Fibroblast of lung (primary cell): ENCODE results near the gene DNAJC5. TPM values are rescaled to one million over a fixed set of nuclear protein-coding genes. Genes with fewer than 3 reads are reported as not detected.

ENCODE experiments used
- DNase-seq, 2 donors: peaks; one replicate each; pipeline versions ENCODE4 v3.0.0 to v3.0.0-alpha.2; 2010; ENCODE audit warnings: low read depth in 2 of 2
- H2AFZ ChIP-seq: 2 replicates; pipeline ENCODE4 v1.5.1; 2012; ENCODE audit warnings: low read length, control low read depth, inconsistent platforms
- H3K27ac ChIP-seq: 2 replicates; pipeline ENCODE4 v1.5.1; 2011; ENCODE audit warnings: low read length, control low read depth; ENCODE audit not compliant: insufficient read depth
- H3K27me3 ChIP-seq: 2 replicates; pipeline ENCODE4 v1.5.1; 2011; ENCODE audit warnings: mild to moderate bottlenecking, low read length; ENCODE audit not compliant: control insufficient read depth, insufficient read depth
- H3K36me3 ChIP-seq: 2 replicates; pipeline ENCODE4 v1.5.1; 2011; ENCODE audit warnings: low read length; ENCODE audit not compliant: control insufficient read depth, insufficient read depth
- H3K4me1 ChIP-seq: 2 replicates; pipeline ENCODE4 v1.5.1; 2011; ENCODE audit warnings: low read length; ENCODE audit not compliant: control insufficient read depth, insufficient read depth; ENCODE audit errors: extremely low read depth
- H3K4me2 ChIP-seq: 2 replicates; pipeline ENCODE4 v1.5.1; 2011; ENCODE audit warnings: low read length, control low read depth; ENCODE audit not compliant: insufficient read depth; ENCODE audit errors: extremely low read depth
- H3K4me3 ChIP-seq, 4 experiments: fragments of 200-600 bp in 1 of 4; sonication (generic) in 1 of 4; replicated peaks in 1 of 4; 2 replicates each; pipeline ENCODE4 v1.5.1; 2011 to 2016; ENCODE audit warnings: low read length in 4 of 4, low read depth in 3 of 4, mild to moderate bottlenecking in 3 of 4, control low read depth in 2 of 4, inconsistent platforms in 1 of 4, mixed read lengths in 1 of 4; ENCODE audit not compliant: insufficient read depth in 1 of 4; ENCODE audit errors: control extremely low read depth in 1 of 4
- H3K79me2 ChIP-seq: 2 replicates; pipeline ENCODE4 v1.5.1; 2012; ENCODE audit warnings: mild to moderate bottlenecking, low read length, inconsistent platforms; ENCODE audit not compliant: control insufficient read depth, insufficient read depth
- H3K9ac ChIP-seq: 2 replicates; pipeline ENCODE4 v1.5.1; 2011; ENCODE audit warnings: mild to moderate bottlenecking, low read length, control low read depth; ENCODE audit not compliant: insufficient read depth
- H3K9me3 ChIP-seq: 2 replicates; pipeline ENCODE4 v1.5.1; 2012; ENCODE audit warnings: low read depth, low read length; ENCODE audit not compliant: control insufficient read depth, insufficient read depth
- H4K20me1 ChIP-seq: 2 replicates; pipeline ENCODE4 v1.5.1; 2011; ENCODE audit warnings: low read length; ENCODE audit not compliant: control insufficient read depth, insufficient read depth; ENCODE audit errors: extremely low read depth
- CTCF ChIP-seq, 2 donors: IDR thresholded peaks in 1 of 2; conservative IDR thresholded peaks in 1 of 2; 1 replicate in 1 of 2; 2 replicates in 1 of 2; pipeline ENCODE4 v1.5.1; 2011 to 2012; ENCODE audit warnings: low read length in 2 of 2, control low read depth in 1 of 2, inconsistent platforms in 1 of 2, low read depth in 1 of 2, mild to moderate bottlenecking in 1 of 2
- EZH2 ChIP-seq: IDR thresholded peaks from 2 replicates; pipeline ENCODE4 v1.5.1; 2012; ENCODE audit warnings: low read length, control low read depth, mild to moderate bottlenecking; ENCODE audit errors: missing control alignments
- polyA plus RNA-seq, 2 donors: library from polyadenylated mRNA; depleted of rRNA in 1 of 2; stranded (reverse) in 1 of 2; unstranded in 1 of 2; fragments of >200 nt; gene quantifications; 2 replicates each; pipeline ENCODE4 v1.2.1, GENCODE V29; 2011 to 2012; ENCODE audit warnings: missing spikeins in 1 of 2
- total RNA-seq: library from RNA; depleted of rRNA; stranded (reverse); fragments of >200 nt; gene quantifications from 2 replicates; pipeline ENCODE4 v1.2.1, GENCODE V29; 2014

DNAJC5 gene
- total and polyA plus RNA-seq, 2 donors (not counting 1 experiment from before 2014, with no cell fraction given) = 29.6 to 48.9 TPM

- Histone ChIP-seq H4K20me1 (no peaks in the 10 kb centered on the region), H3K36me3 (peaks cover 41% of the 10 kb centered on the region), H2AFZ (no peak overlapping the region), H3K4me2 (no peak overlapping the region), H3K9ac (no peak overlapping the region), H3K4me3 (no peak overlapping the region), H3K79me2 (peaks cover 26% of the 10 kb centered on the region), H3K4me1 (peaks cover 2% of the 10 kb centered on the region), H3K27ac (no peak overlapping the region), H3K27me3 (no peaks in the 10 kb centered on the region), H3K9me3 (no peaks in the 10 kb centered on the region)
- TF ChIP-seq EZH2 (no peak), CTCF (conservative IDR thresholded peaks at IDR 0.05 in 1 of 2, IDR thresholded peaks at IDR 0.05 in 1 of 2; ENCODE audit: low read depth in 1 of 2, low read length in 2 of 2) (no peak)
- no peak for DNase-seq
Observed at GRCh38 chr20:63943808-63944077, 48.8 kb downstream of the DNAJC5 start.

DNA sequence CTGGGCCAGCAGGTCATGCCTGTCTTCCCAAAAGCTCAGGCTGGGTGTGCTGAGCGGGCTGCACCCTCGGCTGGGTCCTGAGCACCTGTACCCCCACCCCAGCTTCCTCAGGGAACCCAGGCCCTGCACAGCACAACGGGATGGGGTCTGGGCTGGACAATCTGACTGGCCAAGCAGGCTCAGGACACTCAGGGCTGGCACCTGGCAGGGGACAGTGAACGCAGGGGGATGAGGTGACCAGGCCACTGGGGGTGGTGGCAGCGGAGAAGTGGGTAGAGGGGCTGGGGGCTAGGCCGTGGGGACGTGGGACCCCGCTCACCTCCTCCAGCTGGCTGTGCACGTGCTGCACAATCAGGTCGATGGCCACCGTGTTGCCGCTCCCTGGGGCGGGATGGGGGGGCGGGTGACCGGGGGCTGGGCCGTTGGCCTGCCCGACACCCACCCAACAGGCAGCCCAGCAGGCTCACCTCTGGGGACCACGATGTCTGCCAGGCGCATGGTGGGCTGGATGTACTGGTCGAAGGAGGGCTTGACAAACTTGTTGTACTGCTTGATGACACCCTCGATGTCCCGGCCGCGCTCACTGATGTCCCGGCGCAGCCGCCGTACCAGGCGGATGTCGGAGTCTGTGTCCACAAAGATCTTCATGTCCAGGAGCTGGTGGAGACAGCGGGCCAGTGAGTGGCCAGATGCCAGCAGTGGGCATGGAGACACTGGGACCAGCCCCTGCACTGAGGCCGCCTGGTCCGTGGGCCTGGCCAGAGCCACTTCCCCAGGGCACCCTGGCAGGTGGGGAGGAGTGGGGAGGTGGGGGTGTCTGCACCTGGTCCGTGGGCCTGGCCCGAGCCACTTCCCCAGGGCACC lies 49.4 kb downstream of the DNAJC5 start:
- DNase-seq = no peak
- no peaks in the 10 kb centered on the region for H3K27me3 ChIP-seq
- no peaks in the 10 kb centered on the region for H4K20me1 ChIP-seq
- peaks cover 8% of the 10 kb centered on the region for H3K4me1 ChIP-seq
- H3K9me3 ChIP-seq = no peaks in the 10 kb centered on the region
- peaks cover 28% of the 10 kb centered on the region for H3K79me2 ChIP-seq
- H3K4me3 ChIP-seq = no peak overlapping the region
- H3K9ac ChIP-seq = no peak overlapping the region
- H3K4me2 ChIP-seq = no peak overlapping the region
- H3K36me3 ChIP-seq = peaks cover 37% of the 10 kb centered on the region
- no peak overlapping the region for H3K27ac ChIP-seq
- TF ChIP-seq EZH2 (no peak), CTCF (conservative IDR thresholded peaks at IDR 0.05 in 1 of 2, IDR thresholded peaks at IDR 0.05 in 1 of 2; ENCODE audit: low read depth in 1 of 2, low read length in 2 of 2) (no peak)
- H2AFZ ChIP-seq = no peak overlapping the region

DNA sequence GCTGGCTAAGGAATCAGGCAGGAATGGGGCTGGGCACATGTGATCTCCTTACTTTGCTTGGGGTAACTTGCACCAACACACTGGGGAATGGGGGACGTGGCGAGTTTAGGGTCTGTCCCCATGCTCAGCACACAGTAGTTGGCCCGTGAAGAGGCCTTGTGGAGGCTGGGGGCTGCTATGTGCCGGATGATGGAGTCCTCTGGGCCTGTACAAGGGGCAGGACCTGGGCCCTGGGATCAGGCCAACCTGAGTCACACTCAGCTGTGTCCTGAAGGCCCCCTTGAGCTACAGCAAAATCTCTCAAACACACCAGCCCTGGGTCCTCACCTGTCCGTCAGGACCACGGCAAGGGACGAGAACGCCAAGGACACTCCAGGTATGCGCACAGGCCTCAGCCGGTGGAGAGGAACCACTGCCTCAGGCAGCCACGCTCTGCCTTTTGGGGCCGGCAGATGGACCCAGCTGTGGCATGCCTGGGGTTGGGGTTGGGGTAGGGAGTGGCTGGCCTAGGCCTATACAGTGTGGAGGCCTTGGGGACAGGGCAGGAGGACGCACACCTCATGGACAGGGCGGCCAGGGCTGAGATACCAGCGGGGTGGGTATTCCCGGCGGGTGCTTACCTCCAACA lies 50.2 kb downstream of the DNAJC5 start:
- H3K4me3 ChIP-seq = no peak overlapping the region
- peaks cover 34% of the 10 kb centered on the region for H3K36me3 ChIP-seq
- TF ChIP-seq EZH2 = no peak
- TF ChIP-seq CTCF (conservative IDR thresholded peaks at IDR 0.05 in 1 of 2, IDR thresholded peaks at IDR 0.05 in 1 of 2; ENCODE audit: low read depth in 1 of 2, low read length in 2 of 2) = no peak
- no peaks in the 10 kb centered on the region for H3K9me3 ChIP-seq
- no peak overlapping the region for H3K27ac ChIP-seq
- H3K9ac ChIP-seq = no peak overlapping the region
- peaks cover 16% of the 10 kb centered on the region for H3K4me1 ChIP-seq
- no peaks in the 10 kb centered on the region for H3K27me3 ChIP-seq
- H3K4me2 ChIP-seq = no peak overlapping the region
- H2AFZ ChIP-seq = no peak overlapping the region
- no peaks in the 10 kb centered on the region for H4K20me1 ChIP-seq
- peaks cover 28% of the 10 kb centered on the region for H3K79me2 ChIP-seq
- no peak for DNase-seq
